GM18526 (cell line): ENCODE measurements around the gene ING2.

Experiments used
- POLR2A ChIP-seq: IDR thresholded peaks from 3 replicates; pipeline ENCODE4 v1.6.1; 2011; ENCODE audit not compliant: insufficient read length; ENCODE audit errors: extremely low read depth

Gene ING2

DNA sequence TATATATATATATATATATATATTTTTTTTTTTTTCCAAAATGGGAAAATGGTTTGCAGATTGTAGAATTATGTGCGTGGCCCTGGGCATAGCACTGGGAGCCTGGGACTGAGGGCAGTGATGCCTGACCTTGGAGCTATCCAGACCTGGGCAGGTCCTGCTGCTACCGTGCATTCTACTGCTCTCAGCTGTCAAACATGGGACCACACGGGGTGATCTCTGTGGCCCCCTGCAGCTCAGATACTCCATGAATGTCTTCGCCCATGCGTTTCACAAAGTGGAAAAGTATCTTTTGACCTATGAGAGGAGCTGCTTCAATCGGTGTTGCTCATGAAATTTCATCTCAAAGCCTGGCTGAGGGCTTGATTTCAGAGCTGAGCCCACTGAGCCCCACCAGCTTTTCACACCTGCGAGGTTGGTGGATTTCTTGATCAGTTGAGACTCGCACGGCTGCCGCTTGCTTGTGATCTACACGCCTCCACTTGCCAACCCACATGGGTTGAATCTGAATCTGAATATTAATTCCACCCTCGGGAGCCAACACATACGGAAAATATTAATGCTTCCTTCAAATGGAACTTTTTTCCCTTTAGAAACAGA is 35.7 kb downstream of the ING2 start:
- TF ChIP-seq POLR2A, result no peak

DNA sequence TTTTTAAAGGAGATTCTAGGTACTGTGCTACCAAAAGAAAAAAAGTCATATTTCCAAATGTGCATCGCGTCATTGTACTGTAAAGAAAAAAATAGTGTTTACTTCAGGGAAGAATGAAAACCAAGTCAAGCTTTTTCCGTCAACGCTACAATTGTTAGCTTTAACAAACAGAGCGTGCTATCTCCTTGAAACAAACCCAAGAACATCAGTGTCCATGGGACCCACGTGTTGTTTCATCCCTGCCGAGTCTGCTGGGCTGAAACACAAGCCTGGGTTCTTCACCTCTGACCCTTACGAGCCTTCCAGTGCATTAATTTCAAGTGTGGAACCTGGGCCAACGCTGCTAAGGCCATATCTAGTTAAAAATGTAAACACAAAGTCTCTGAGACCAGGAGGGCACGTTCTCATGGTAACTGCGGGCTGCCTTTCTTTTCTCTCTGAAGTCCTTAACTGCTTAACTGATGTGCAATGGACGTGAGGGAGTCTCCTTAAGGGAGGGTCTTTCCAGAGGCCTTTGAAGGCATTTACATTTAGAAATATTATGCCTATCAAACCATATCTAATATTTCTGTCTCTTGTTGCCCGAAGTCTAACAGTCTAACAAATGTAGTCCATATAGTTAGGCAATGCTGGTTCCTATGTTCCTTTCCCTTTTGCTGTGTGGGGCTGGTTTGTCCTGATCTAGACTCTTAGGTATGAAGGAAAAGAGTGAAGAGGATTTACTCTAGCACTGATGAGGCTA is 36.3 kb downstream of the ING2 start:
- TF ChIP-seq POLR2A, result no peak

DNA sequence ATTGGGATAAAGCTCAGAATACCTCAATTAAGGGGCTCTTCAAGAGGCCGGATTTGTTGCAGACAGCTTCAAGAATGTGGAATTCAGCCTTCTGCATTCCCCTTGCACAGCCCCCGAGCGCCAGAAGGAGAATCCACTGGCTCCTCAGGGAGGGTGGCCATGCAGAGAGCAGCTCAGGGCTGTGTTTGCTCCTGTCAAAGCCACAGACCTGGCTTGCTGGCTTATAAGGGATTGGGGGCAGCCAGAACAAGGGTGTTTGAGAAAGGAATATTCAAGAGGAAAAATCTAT is 36.8 kb downstream of the ING2 start:
- TF ChIP-seq POLR2A, result no peak

DNA sequence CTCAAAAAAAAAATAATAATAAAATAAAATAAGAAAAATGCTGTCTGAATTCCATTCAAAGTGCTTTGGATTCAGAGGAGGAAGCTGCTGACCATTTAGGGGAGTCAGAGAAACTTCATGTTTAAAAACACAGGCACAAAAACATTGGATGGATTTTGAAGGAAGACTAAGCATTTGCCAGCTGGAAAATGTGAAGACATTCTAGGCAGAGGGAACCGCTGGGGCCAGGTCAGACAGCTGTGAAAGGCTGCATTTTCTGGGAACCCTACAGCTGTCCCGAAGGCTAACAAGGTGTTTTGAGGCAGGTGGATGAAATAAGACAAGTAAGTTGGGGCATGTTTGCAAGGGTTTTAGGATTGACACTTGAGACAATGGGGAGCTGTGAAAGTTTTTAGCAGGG is 38.6 kb downstream of the ING2 start:
- no peak for TF ChIP-seq POLR2A

DNA sequence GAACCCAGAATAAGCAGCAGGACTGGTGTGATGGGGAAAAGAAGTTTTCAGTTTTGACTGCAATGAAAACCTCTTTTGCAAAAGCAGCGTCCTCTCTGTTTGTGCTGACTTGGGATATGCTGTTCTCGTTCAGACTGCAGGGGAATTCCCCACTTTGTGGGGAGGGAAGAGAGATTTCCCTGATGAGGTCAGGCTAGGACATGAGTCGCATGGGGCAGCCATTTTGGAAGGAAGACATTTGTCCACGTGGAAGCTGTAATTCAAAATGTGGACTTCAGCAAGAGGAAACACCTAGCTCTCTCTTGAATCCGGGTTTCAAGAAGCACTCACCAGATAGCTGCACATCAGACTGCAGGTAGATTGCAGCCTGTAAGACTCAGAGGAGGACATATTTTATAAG is 39.3 kb downstream of the ING2 start:
- no peak for TF ChIP-seq POLR2A

DNA sequence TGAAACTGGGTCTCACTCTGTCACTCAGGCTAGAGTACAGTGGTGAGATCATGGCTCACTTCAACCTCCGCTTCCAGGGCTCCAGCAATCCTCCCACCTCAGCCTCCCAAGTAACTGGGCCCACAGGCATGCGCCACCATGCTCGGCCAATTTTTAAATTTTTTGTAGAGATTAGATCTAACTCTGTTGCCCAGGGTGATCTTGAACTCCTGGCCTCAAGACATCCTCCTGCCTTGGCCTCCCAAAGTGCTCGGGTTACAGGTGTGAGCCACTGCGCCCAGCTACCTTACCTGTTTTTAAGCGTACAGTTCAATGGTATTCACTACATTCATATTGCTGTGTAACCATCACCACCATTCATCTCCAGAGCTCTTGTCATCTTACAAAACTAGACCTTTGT is 41.5 kb downstream of the ING2 start:
- TF ChIP-seq POLR2A, result no peak

DNA sequence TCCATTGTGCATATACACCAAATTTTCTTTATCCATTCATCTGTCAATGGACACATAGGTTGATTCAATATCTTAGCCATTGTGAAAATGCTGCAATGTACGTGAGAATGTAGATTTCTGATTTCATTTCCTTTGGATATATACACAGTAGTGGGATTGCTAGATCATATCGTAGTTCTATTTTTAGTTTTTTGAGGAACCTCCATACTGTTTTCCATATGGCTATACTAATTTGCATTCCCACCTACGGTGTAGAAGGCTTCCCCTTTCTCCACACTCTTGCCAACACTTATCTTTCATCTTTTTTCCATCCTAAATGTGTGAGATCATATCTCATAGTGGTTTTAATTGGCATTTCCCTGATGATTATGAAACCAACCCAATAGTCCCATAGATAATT is 43.4 kb downstream of the ING2 start:
- TF ChIP-seq POLR2A, result no peak

DNA sequence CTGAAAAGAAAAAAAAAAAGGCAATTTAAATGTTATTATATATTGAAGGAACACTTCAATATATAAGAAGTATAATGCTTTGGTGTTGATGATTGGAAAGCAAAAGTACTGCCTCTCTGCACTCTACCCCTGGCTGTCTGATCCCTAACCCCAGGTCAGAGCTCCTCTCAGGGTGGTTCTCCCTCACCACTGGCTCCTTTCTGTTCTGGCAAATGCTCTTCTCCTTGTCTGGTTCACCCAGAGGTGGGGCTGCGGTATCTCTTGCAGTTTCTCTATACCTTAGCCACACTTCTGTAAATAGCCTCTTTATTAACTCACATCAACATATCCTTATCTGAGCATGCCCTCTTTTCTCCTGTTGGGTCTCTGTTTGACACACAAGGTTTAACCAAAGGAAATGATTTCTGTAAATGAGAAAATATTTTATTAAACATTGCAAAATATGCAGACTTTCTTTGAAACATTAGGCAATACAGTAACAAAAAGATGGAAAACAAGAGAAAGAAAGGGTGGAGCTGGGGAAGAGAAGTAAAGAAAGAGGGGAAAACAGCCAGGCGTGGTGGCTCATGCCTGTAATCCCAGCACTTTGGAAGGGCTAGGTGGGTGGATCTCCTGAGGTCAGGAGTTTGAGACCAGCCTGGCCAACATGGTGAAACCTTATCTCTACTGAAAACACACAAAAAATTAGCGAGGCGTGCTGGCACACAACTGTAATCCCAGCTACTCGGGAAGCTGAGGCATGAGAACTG is 45.7 kb downstream of the ING2 start:
- TF ChIP-seq POLR2A, result no peak

DNA sequence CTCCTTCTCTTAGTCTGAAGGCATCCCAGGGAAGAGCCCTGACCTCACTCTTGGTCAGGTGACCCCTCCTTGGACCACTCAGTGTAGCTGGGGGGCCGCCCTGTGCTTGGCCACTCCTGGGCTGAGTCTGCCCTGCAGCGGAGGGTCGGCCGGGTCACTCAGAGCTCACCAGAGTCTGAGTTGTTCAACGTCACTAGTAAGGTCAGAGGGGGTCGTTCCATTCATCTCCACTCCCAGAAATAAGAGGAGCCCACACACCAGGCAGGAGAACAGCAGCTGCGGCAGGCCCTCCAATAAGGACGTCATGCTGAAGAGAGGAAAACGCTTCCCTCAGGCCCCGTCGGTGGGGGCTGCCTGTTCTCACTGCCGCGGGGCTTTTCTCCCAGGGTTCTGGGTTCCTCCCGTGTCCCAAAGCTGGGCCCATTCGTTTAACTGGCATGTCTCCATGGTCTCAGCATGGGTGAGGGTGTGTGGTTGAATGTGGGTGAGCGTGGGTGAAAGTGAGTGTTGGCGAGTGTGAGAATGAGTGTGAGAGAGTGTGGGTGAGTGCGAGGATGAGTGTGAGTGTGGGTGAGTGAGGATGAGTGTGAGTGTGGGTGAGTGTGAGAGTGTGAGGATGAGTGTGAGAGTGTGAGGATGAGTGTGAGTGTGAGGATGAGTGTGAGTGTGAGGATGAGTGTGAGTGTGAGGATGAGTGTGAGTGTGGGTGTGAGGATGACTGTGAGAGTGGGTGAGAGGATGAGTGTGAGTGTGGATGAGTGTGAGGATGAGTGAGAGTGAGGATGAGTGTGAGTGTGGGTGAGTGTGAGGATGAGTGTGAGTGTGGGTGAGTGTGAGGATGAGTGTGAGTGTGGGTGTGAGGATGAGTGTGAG is 47.7 kb downstream of the ING2 start:
- TF ChIP-seq POLR2A, result no peak

DNA sequence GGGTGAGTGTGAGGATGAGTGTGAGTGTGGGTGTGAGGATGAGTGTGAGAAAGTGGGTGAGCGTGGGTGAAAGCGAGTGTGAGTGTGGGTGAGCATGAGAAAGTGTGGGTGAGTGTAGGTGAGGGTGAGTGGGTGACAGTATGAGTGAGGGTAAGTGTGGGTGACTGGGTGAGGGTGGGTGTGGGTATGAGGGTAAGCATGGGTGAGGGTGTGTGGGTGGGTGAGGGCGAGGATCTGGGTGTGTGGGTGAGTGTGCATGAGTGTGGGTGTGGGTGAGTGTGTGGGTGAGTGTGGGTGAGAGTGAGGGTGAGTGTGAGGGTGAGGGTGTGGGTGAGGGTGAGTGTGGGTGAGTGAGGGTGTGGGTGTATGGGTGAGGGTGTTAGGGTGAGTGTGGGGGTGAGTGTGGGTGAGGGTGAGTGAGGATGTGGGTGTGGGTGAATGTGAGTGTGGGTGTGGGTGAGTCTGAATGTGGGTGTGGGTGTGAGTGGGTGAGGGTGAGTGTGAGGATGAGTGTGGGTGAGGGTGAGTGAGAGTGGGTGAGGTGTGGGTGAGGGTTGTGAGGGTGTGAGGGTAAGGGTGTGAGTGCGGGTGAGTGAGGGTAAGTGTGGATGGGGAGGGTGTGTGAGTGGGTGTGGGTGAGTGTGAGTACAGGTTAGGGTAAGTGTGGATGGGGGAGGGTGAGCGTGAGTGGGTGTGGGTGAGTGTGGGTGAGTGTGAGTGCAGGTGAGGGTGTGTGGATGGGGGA is 48.9 kb downstream of the ING2 start:
- no peak for TF ChIP-seq POLR2A

DNA sequence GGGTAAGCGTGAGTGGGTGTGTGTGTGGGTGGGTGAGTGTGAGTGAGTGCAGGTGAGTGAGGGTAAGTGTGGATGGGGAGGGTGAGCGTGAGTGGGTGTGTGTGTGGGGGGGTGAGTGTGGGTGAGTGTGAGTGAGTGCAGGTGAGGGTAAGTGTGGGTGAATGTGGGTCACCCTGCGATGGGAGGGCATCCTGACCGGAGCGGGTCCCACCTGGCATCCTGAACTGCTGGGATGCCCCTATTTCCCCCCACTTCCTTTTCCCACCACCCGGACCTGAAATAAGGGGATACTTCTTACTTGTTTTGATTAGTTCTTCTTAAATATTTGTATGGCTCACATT is 49.5 kb downstream of the ING2 start:
- no peak for TF ChIP-seq POLR2A

DNA sequence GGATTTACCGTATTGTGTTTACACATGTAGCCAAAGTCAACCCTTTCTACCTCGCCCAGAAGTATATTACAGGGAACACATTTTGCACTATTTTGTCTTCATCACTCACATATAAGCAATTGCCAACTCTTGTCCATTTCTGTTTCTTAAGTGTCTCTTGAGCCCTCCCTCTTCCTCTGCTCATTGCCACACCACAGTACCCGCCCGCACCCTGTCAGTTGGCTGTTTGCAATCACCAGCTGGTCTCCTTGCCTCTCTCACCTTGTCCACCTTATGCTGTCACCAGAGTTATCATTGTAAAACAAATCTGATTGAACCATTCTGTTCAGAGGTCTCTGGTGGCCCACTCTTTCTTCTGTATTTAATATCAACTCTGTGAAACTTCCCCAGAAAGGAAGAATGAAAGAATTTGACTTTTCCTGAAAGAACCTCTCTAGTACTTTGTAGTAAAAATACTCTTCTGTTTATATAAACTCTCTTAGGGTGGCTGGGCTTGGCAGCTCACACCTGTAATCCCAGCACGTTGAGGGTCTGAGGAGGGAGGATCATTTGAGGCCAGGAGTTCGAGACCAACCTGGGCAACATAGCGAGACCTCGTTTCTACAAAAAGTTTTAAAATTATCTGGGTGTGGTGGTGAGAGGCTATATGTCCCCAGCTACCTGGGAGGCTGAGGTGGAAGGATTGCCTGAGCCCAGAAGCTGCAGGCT is 50.2 kb downstream of the ING2 start:
- TF ChIP-seq POLR2A, result no peak

DNA sequence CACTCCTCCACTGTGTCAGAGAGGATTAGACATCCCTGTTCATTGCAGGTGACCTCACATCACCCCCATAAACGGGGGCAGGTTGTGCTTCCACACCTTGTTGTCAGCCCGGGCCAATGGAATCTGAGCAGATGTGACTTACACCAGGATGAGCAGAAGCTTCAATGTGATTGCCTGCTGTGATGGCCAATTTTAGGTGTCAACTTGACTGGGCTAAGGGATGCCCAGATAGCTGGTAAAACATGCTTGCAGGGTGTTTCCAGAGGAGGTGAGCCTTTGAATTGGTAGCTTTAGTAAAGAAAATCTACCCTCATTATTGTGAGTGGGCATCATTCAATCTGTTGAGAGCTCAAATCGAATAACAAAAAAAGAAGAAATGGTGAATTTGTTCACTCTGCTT is 52.1 kb downstream of the ING2 start:
- TF ChIP-seq POLR2A, result no peak

DNA sequence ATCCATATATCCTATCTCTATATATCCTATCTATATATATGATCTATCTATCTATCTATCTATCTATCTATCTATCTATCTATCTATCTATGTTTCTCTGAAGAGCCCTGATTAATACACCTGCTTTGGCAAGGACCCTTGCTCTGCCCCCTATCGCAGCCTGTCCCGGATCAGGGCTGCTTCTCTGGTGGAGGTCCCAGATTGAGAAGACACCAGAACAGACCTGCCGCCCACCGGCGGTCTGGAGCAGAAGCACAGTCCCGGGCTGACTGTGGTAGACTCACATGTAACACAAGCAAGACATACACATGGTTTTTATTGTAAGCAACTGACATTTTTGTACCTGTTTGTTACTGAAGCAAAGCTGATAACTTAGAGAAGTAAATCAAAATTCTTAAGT is 52.8 kb downstream of the ING2 start:
- TF ChIP-seq POLR2A, result no peak
